GM18499 (cell line): ENCODE results near the gene ADGRV1.
"Not testable (repeated sequence)": the region's sequence is repeated elsewhere in the genome, so short reads cannot be mapped to it uniquely, and the experiment has no call there.

ENCODE experiments used
- ATAC-seq: cut with Tn5 transposase; IDR thresholded peaks from one replicate; pipeline ENCODE4 v1.9.1; 2021; ENCODE audit warnings: moderate number of reproducible peaks; ENCODE audit not compliant: insufficient read depth, unreplicated experiment

ADGRV1 gene

DNA sequence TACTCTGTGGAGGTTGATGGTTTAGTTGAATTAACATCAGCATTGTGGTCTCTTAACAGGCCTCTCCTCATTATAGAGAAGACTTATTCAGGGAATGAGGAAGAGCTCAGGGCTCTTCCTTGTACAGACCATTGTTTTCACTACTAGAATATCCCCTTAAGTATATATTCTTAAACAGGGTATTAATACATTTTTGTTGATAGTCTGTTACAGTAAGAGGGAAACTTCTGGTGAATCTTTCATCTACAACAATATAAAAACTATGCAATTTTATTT, 330.7 kb downstream of the ADGRV1 start:
- ATAC-seq, result no peak

DNA sequence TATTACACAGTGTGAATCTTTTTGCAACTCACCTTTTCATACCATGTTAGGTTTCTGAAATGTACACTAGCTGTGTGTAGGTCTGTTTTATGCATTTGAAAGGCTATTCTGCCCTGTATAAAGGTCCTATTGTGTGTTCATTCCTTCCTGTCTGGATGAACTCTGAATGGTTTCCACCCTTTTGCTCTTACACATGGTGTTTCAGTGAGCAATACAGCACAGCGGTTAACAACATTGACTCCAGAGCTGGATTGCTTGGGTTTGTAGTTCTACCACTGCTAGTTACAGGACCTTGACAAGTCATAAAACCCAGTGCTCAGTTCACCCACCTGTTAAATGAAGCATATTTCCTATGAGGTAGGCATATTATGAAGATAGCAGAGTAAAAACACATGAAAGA, 331.6 kb downstream of the ADGRV1 start:
- ATAC-seq, result no peak

DNA sequence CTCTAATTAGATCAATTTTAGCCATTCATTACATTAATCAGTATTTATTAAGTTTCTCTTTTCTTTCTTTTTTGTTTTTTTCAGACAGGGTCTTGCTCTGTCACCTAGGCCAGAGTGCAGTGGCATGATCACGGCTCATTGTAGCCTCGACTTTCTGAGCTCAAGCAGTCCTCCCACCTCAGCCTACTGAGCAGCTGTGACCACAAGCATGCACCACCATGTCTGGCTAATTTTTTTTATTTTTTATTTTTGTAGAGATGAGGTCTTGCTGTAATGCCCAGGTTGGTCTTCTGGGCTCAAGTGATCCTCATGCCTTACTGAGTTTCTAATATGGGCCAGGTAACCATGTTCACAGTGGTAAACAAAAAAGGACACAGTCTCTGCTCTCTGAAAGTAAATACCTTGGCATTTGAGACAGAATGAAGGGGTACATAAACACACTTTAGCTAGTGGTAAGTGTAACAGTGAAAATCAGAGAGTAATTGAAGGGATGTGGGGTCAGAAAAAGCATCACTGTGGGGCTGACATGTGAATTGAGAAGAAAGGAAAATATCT, 336.3 kb downstream of the ADGRV1 start:
- ATAC-seq, result no peak

DNA sequence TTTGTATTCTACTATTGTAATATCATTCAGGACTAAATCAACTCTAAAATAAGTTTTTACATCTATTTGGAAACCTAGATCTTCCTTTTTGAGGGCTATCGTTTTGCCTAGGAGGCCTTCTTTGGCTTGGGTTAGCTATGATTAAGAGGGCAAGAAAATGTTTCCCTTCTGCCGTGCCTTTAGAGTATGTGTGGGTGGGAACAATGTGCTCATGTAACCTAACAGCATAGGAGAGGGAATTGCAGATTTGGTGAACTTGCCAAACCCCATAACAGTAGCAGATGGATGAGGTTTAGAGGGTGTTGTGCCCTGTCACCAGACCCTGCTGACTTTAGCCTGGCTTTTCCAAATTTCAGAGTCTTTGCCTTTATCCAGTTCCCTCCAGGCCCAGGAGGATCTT, 339.0 kb downstream of the ADGRV1 start:
- ATAC-seq, result no peak

DNA sequence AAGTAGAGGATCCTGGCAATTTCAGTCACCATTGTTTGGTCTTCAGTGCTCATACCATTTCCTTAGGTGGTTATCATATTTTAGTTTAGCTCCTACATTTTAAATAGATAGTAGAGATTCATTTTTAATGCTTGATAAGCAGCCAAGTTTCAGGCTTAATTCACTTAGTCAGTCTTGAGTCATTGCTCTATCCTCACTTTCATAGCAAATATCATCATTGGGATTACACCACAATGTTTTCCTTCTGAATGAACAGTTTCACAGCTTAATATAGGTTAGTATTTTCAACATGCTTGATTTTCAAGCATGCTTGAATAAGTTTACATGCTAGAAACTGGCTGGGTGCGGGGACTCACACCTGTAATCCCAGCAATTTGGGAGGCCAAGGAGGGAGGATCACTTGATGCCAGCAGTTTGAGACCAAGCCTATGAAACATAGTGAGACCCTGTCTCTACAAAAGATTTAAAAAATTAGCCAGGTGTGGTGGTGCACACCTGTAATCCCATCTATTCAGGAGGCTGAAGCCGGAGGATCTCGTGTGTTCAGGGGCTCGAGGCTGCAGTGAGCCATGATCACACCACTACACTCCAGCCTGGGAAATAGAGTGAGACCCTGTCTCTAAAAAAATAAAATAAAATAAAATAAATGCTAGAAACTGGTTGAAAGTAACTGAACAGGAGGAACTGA, 339.9 kb downstream of the ADGRV1 start:
- ATAC-seq, result no peak

DNA sequence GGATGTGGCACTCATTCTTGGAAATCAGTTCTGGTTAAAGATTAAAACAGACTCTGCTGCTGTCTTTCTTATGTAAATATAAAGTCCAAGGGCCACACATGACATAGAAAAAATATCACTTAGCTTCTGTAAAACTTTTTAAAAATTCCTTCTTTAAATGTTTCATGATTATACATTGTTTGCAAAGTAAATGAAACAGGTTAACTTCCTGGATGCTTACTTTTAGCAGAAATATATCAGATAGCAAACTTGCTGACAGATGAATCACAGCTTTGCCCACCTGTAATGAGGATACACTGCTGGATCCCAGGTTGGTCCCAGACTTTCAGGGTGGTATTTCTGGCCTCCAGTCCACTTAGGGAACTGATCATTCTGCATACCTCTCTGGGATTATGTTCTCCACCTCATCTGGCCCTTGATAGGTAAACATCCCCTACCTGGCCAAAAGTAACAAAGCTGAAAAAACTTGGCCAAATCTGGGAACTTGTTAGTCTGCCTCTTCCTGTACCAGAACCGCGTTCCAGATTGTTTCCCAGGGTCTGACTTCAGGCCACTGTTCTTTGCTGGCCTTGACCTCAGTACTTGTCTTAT, 340.5 kb downstream of the ADGRV1 start:
- no peak for ATAC-seq

DNA sequence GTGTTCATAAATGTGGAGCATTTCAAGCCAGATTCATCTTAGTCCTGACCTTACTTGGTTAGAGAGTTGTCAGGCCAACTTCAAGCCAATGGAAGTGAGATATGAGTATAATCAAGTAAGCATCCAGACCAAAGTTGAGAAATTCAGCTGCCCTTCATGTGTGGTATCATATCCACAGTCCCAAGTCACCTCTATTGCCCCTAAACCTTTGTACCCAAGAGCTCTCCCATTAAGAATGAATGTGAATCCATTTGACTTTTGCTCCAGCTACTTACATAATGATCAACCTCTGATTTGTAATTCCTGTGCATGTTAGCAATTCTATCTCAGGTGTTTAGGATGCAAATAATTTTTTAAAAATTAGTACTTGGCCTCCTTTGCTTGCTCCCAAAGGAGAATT, 342.7 kb downstream of the ADGRV1 start:
- ATAC-seq, result no peak

DNA sequence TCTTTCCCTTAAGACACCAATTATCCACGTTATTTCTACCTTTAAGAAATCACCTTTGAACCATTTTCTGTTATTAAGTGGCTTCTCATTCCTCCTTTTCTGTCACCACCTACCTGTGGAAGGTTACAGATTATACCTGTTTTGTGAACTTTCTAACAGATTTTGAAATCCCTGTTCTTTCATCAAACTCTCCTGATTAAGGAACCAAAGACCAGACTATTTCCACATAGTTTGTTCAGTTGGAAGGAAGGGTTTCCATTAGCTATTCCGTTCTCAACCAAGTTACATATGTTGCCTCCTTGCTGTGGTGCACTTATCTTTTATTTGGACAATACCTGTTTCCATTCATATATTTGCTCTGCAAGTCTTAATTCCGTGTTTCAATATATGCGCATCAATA, 343.6 kb downstream of the ADGRV1 start:
- ATAC-seq, result no peak

DNA sequence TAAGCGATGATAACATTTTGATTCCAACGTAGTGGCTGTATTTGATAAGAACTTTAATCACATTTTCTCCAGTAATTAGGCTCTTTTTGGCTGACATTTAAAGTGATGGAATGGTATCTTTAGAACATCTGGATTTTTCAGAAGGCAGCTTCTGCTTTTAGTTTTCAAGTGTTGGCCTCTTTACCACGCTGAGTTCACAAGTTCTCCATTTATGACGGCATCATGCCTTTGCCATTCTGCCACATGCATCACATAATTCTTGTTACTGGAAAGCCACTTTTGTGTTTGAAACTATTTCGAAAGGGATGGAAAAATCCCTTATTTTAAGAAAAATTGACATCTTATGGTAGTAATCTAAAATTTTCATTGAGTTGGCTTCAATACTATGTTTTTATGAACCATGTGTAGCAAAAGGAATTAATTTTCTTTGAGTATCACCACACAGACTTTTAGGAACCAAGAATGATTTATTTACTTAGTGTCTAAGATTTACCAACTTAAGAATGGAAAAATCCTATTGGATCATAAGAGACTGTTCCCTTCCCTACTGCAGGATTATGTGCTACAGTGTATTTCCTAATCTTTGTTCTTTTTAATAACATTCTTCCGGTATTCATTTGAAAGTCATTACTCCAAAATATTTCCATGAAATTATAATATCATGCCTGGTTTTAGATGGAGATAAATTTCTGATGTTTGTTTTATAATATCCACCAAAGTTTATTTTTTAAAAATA, 344.2 kb downstream of the ADGRV1 start:
- no peak for ATAC-seq

DNA sequence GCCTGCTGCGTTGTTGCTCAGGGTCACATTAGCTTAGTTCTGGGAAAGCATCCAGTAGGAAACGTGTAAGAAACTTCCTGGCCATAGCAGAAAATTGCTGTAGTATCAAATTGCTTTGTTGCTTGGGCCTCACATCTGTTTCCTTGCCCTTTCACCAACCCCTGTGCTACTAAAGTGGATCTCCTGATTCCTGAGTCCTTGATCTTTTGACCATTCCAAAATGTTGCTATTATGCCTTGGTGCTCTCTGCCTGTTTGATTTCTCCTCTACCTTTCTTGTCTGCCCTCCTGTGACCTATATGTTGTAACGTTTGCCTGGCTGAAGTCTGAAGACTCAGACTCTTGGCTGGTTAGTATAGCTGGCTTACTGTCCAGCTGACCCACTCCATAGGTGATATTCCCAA, 350.5 kb downstream of the ADGRV1 start:
- ATAC-seq, result no peak

DNA sequence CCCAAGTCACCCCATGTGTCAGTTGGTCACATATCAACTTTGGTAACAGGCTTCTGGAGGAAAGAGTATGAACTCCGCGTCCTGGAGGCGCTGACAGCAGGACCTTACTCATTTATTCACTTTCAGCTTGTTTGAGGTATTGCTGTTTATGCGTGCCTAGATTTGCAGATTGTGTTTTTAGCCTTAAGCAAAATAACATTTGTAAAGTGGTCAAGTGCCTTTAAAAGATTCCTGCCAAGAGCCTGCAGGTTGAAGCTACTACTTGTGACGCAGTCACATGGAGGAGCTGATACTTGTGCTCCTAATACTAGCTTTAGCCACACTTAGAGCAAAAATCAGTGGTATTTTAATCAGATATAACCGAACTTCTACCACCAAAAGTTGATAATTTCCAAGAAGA, 351.3 kb downstream of the ADGRV1 start:
- ATAC-seq, result no peak

DNA sequence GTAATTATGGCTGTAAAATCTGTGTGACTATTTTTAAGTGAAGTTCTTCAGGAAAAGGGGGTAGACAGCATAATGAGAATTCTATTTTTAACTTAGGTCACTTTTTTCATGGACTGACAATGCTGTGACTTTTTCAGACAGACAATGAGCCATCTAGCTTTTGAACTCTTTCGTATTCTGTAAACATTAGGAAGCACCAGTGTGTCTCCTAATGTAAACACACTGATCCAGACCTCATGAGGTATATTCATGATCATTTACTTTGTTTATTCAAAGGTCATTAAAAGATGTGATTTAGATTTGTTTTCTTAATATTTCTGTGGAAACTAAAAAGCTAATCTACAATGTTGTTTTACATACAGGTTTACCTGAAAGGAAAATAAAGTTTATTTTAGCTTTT, 352.6 kb downstream of the ADGRV1 start:
- no peak for ATAC-seq

DNA sequence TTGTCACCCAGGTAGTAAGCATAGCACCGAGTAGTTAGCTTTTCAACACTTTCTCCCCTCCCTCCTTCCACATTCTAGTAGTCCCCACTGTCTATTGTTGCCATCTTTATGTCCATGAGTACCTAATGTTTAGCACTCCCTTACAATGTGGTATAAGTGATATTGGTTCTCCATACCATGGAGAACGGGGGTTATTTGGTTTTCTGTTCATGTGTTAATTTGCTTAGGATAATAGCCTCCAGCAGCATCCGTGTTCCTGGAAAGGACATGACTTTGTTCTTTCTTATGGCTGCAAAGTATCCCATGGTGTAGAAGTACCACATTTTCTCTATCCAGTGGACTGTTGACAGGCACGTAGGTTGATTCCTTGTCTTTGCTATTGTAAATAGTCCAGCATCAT, 353.9 kb downstream of the ADGRV1 start:
- no peak for ATAC-seq

DNA sequence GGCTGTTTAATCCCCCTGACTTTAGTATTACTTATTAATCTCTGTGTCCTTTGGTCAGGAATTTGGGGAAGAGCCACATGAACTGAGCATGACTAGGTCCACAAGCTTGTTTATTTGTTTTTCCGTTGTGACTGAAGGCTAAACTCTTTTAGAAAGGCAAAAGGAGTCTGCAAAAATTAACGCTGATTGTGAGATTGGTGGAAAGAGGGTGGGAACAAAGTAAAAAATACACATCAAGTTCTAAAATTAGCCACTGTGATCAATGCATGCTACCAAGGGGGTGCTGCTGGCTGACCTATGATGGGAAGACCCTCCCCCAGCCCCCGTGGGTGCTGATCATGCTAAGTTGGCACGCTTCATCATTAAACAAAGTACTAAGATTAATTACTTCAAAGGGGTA, 356.8 kb downstream of the ADGRV1 start:
- ATAC-seq, result no peak

DNA sequence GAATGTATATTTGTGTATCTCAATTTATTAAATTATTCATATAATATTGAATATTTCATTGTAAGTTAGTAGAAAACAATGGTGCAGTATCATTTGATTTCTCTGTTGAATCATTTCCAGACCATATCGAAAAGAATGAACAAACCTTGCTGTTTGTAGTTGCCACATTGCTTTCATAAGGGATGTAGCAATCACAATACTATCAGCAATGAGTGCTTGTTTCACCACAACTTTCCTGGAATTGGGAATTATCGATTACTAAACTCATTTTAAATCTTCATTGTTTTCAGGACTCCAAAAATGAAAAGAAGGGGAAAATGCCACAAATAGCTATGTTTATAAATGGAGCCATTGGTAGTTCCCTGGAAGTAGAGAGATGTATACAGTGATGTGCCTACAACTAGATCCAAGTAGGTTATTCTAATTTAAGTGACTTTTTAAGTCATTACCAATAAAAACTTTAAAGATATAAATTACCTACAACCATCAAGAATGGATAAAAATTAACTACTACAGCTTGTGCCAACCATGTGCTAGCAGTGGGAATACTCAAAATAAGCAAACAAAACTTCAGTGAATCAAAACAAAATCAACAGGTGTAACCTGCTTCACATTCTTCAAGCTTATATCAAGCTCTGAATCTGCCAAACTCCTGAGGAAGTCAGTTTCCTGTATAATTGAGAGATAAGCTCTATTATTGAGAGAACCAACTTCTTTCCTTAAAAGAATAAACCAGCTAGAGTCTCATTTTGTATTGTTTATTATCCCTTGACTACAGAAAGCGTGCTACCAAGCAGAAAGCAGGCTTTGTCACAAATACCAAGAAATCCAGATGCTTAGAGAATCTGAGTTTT, 358.6 kb downstream of the ADGRV1 start:
- ATAC-seq, result no peak

DNA sequence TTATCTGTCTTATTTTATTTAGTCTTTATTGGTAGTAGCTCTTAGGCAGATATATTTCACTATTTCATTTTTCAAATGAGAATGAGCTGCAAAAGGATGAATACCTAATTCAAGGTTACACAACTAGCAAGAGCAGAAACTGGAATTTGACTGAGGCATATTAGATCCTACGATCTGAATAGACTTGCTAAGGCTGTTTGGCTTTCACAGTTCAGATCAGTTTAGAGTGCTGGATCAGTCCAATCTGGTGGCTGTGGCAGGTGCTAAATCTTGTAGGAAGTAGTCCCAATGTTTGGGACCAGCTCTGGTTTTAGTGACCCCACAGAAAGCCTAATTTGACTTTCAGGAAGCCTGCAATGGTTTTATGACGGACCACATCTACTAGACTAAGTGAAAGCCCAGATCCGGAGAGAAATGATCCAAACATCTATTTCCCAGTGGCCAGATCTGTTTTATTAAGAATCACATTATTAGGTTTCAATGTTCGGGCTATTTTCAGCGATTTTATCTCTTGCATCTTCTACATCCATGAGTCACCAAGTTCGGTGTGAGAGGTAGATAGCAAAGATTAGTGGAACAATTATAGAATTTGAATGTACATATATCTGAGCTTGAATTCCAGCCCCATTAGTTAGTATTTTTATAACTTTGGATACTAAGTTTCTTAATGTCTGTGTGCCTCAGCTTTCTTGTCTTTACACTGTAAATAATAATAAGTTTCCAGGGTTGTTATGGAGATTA, 359.5 kb downstream of the ADGRV1 start:
- no peak for ATAC-seq

DNA sequence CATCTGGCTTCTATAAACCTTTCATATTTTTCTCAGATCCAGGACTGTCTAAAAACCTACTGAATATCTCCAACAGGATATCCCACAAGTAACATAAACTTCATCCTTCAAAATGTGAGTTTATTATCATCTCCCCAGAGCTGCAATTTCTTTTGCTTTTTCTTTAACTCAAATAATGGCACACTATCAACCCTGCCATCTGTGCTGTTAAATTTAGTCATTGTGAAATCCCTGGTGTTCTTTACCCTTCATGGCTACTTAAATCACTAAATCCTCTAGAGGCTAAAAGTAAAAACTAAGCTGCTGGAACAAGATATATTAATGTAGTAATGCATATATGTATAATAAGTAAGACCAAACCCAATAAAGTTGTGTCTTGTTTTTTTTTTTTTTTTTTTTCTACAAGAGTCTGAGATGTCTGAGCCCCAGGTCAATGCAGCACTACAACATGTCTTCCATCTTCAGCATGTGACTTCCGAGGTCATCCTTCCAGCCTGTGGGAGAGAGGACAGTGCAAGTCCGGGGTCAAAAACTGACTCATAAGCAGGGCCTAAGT, 362.9 kb downstream of the ADGRV1 start:
- no peak for ATAC-seq

DNA sequence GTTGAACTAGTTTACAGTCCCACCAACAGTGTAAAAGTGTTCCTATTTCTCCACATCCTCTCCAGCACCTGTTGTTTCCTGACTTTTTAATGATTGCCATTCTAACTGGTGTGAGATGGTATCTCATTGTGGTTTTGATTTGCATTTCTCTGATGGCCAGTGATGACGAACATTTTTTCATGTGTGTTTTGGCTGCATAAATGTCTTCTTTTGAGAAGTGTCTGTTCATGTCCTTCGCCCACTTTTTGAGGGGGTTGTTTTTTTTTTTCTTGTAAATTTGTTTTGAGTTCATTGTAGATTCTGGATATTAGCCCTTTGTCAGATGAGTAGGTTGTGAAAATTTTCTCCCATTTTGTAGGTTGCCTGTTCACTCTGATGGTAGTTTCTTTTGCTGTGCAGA, 365.6 kb downstream of the ADGRV1 start:
- ATAC-seq, result not testable (repeated sequence)

DNA sequence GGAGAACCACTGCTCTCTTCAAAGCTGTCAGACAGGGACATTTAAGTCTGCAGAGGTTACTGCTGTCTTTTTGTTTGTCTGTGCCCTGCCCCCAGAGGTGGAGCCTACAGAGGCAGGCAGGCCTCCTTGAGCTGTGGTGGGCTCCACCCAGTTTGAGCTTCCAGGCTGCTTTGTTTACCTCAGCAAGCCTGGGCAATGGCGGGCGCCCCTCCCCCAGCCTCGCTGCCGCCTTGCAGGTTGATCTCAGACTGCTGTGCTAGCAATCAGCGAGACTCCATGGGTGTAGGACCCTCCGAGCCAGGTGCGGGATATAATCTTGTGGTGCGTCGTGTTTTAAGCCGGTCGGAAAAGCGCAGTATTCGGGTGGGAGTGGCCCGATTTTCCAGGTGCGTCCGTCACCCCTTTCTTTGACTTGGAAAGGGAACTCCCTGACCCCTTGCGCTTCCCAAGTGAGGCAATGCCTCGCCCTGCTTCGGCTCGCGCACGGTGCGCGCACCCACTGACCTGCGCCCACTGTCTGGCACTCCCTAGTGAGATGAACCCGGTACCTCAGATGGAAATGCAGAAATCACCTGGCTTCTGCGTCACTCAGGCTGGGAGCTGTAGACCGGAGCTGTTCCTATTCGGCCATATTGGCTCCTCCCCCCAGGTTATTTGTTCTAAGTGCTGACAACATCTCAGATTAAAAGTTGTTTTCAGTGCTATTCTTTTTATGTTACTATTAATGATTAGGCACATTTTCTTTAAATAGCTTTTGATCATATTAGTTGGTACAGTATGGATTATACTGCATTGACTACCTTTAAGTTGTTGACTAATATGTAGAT, 370.6 kb downstream of the ADGRV1 start:
- ATAC-seq, result not testable (repeated sequence)
